AG04450 (cell line): ENCODE data around the gene PRSS38. TPM values are rescaled to one million over a fixed set of nuclear protein-coding genes. Genes with fewer than 3 reads are reported as not detected.

Source experiments
- CTCF ChIA-PET: fragments of 300-600, 350-600 bp; formaldehyde crosslinking; extraction: SDS; loops from one replicate; lab custom pipeline; 2022; ENCODE audit warnings: antibody characterized with exemption, inconsistent platforms; lab: Charles Lee
- POLR2A ChIA-PET: fragments of 350-600 bp; formaldehyde crosslinking; extraction: SDS; loops from one replicate; lab custom pipeline; 2021; ENCODE audit warnings: antibody characterized with exemption, inconsistent platforms; lab: Yijun Ruan, JAX
- DNase-seq: peaks from one replicate; pipeline ENCODE4 v3.0.0-alpha.2; 2011; ENCODE audit warnings: low read depth, low spot score
- H3K27ac ChIP-seq: one replicate; pipeline ENCODE4 v1.5.1; 2012; ENCODE audit warnings: low read depth, low read length, control low read depth
- H3K27me3 ChIP-seq: one replicate; pipeline ENCODE4 v1.6.0; 2012; ENCODE audit warnings: low read length; ENCODE audit not compliant: control insufficient read depth, insufficient read depth
- H3K4me3 ChIP-seq: 2 replicates; pipeline ENCODE4 v1.5.1; 2011; ENCODE audit warnings: mild to moderate bottlenecking, low read depth, low read length, control low read depth
- H3K9me3 ChIP-seq: 2 replicates; pipeline ENCODE4 v1.5.1; 2012; ENCODE audit warnings: low read length; ENCODE audit not compliant: control insufficient read depth, insufficient read depth
- polyA plus RNA-seq: library from polyadenylated mRNA; depleted of rRNA; stranded (reverse); fragments of >200 nt; gene quantifications from 2 replicates; pipeline ENCODE4 v1.2.3, GENCODE V29; 2011
- TF ChIP-seq, protein P1 (sequence below): IDR thresholded peaks from 2 replicates; pipeline ENCODE4 v1.5.1; 2011; ENCODE audit warnings: low read depth, low read length, control low read depth, inconsistent platforms

Gene PRSS38
- polyA plus RNA-seq, 1 experiment = not detected

- Histone ChIP-seq H3K27me3 (no peaks in the 10 kb centered on the region), H3K4me3 (no peak overlapping the region), H3K9me3 (no peaks in the 10 kb centered on the region; the same call in 1 of the 2 replicates), H3K27ac (no peak overlapping the region)
- CTCF ChIA-PET = no interaction called here
- TF ChIP-seq, protein P1, sequence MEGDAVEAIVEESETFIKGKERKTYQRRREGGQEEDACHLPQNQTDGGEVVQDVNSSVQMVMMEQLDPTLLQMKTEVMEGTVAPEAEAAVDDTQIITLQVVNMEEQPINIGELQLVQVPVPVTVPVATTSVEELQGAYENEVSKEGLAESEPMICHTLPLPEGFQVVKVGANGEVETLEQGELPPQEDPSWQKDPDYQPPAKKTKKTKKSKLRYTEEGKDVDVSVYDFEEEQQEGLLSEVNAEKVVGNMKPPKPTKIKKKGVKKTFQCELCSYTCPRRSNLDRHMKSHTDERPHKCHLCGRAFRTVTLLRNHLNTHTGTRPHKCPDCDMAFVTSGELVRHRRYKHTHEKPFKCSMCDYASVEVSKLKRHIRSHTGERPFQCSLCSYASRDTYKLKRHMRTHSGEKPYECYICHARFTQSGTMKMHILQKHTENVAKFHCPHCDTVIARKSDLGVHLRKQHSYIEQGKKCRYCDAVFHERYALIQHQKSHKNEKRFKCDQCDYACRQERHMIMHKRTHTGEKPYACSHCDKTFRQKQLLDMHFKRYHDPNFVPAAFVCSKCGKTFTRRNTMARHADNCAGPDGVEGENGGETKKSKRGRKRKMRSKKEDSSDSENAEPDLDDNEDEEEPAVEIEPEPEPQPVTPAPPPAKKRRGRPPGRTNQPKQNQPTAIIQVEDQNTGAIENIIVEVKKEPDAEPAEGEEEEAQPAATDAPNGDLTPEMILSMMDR = no peak
- no peak for DNase-seq
- POLR2A ChIA-PET = no interaction called here
Observed at GRCh38 chr1:227890451-227891222, 75.2 kb downstream of the PRSS38 start.

DNA sequence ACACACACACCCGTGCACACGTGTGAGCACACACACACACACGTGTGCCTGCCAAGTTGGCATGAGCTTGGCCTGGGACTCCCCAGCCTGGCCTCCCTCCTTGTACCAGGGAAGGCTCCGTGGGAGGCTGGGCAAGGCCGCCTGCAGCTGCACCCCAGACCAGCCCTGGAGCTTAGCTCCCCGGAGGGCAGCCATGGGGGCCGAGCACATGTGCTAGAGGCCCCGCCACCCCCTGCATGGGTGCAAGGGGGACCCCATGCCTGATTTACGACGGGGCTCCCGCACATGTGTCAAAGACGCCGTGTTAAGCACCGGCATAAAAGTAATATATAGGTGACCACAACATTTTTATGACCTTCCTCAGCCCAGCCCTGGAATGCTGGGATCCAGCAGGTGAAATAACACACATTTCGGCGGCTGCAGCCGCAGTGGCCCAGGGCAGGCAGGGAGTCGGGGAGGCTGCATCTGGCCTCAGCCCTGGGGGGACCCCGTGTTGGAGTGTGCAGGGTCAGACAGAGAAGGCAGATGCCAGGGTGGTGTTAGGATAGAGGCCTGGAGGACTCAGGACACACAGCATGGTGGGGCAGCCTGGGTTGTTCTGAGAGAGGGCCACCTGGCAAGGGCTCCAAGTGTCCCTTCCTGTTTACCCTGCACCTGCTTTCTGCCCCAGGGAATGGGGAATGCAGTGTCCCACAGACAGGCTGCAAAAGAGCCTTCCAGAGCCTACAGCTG lies 75.9 kb downstream of the PRSS38 start:
- H3K9me3 ChIP-seq = no peaks in the 10 kb centered on the region; the same call in 1 of the 2 replicates

GRCh38 chr1:227891955-227892488 lies 76.5 kb downstream of the PRSS38 start:
- no peak overlapping the region for H3K27ac ChIP-seq
- no peak overlapping the region for H3K4me3 ChIP-seq
- TF ChIP-seq, protein P1 = no peak
- no peaks in the 10 kb centered on the region for H3K27me3 ChIP-seq
- no peak for DNase-seq
- POLR2A ChIA-PET = no interaction called here
- CTCF ChIA-PET = no interaction called here
- no peaks in the 10 kb centered on the region; the same call in 1 of the 2 replicates for H3K9me3 ChIP-seq

More for the DNA sequence above, 75.9 kb downstream of the PRSS38 start:
- ChIA-PET POLR2A (no interaction called here), CTCF (no interaction called here)
- Histone ChIP-seq H3K27ac (no peak overlapping the region), H3K4me3 (no peak overlapping the region), H3K27me3 (no peaks in the 10 kb centered on the region)
- TF ChIP-seq, protein P1 = no peak
- no peak for DNase-seq

DNA sequence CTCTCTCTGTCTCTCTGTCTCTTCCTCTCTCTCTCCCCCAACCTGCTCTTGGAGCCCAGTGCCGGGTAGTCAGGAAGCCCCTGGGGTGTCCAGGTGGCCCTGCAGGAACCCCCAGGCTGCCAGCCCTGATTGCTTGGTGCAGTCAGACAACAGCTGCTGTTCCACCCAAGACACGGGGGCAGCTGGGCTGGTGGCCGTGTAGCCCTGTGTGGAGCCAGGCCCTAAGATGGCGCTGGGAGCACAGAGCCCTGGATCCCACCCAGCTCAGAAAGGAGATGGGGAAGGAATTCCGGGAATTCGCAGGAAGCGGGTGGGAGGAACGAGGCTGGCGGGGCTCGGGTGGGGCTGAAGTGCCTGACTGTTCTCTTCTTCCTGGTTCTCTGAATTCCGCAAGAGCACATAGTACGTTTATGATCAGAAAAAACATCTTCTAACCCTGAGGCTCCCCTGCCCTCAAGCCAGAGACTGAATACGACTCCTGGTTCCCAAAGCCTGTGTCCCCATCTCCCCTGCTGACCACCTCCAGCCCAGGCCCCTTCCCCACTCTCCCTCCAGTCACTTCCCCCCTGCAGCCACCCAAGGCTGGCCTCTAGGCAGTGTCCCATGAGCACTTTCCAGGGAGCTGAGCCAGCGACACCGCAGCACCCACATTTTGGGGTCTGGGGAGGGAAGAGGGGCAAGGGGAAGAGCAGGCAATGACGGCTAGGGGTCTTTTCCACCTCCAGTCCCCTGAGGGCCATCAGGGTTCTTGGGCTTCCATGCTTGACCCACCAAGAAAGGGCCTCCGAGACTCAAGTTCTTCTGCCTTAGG lies 77.2 kb downstream of the PRSS38 start:
- CTCF ChIA-PET = no interaction called here

More for the DNA sequence above, 77.2 kb downstream of the PRSS38 start:
- H3K4me3 ChIP-seq = no peak overlapping the region
- no peaks in the 10 kb centered on the region for H3K27me3 ChIP-seq
- DNase-seq = no peak
- no peak overlapping the region for H3K27ac ChIP-seq
- TF ChIP-seq, protein P1 = no peak
- no peaks in the 10 kb centered on the region; the same call in 1 of the 2 replicates for H3K9me3 ChIP-seq
- POLR2A ChIA-PET = no interaction called here
